GM06990 (cell line): ENCODE results near the gene PLB1.
A peak's percentile ranks its signal among the peaks of the same experiment; 100 is the strongest.

ENCODE experiments used
- DNase-seq: peaks from one replicate; pipeline ENCODE4 v3.0.0-alpha.2; 2011; ENCODE audit not compliant: insufficient read length; ENCODE audit errors: extremely low read depth
- H3K27me3 ChIP-seq: replicated peaks from 2 replicates; pipeline ENCODE4 v1.6.0; 2011; ENCODE audit warnings: low read length; ENCODE audit not compliant: control insufficient read depth, insufficient read depth
- H3K36me3 ChIP-seq: 2 replicates; pipeline ENCODE4 v1.5.1; 2011; ENCODE audit warnings: low read length; ENCODE audit not compliant: control insufficient read depth, insufficient read depth
- H3K4me3 ChIP-seq: replicated peaks from 2 replicates; pipeline ENCODE4 v1.5.1; 2011; ENCODE audit warnings: low read depth, mild to moderate bottlenecking, control low read depth, low read length
- CTCF ChIP-seq: IDR thresholded peaks from 2 replicates; pipeline ENCODE4 v1.5.1; 2011; ENCODE audit warnings: low read length, control low read depth, mild to moderate bottlenecking, inconsistent platforms; ENCODE audit not compliant: insufficient read depth, poor library complexity, severe bottlenecking

PLB1 gene

GRCh38 chr2:28624793-28625701 lies 129.2 kb downstream of the PLB1 start:
- no peak overlapping the region for H3K4me3 ChIP-seq
- no peaks in the 10 kb centered on the region for H3K36me3 ChIP-seq
- DNase-seq = peak; percentile 54
- no peak for TF ChIP-seq CTCF
- no peaks in the 10 kb centered on the region for H3K27me3 ChIP-seq

GRCh38 chr2:28626376-28626775 lies 130.5 kb downstream of the PLB1 start:
- no peaks in the 10 kb centered on the region for H3K27me3 ChIP-seq
- DNase-seq = no peak
- H3K4me3 ChIP-seq = no peak overlapping the region
- no peaks in the 10 kb centered on the region for H3K36me3 ChIP-seq
- TF ChIP-seq CTCF = no peak

GRCh38 chr2:28626891-28627421 lies 131.1 kb downstream of the PLB1 start:
- no peak for DNase-seq
- Histone ChIP-seq H3K27me3 (no peaks in the 10 kb centered on the region), H3K4me3 (no peak overlapping the region), H3K36me3 (no peaks in the 10 kb centered on the region)
- no peak for TF ChIP-seq CTCF

GRCh38 chr2:28627722-28628480 lies 132.0 kb downstream of the PLB1 start:
- Histone ChIP-seq H3K36me3 (no peaks in the 10 kb centered on the region), H3K4me3 (no peak overlapping the region), H3K27me3 (no peaks in the 10 kb centered on the region)
- no peak for TF ChIP-seq CTCF
- no peak for DNase-seq

- H3K36me3 ChIP-seq = no peaks in the 10 kb centered on the region
- H3K27me3 ChIP-seq = no peaks in the 10 kb centered on the region
- no peak overlapping the region for H3K4me3 ChIP-seq
- no peak for TF ChIP-seq CTCF
- DNase-seq = no peak
These were observed 132.6 kb downstream of the PLB1 start for GRCh38 chr2:28628506-28628905.
